Smooth muscle cell (in vitro differentiated cells): Measurements from ENCODE around the gene POT1. TPM values are rescaled to one million over a fixed set of nuclear protein-coding genes. Genes with fewer than 3 reads are reported as not detected.

ENCODE experiments used
- DNase-seq: peaks from one replicate; lab custom pipeline; 2025; ENCODE audit not compliant: unreplicated experiment; lab: John Stamatoyannopoulos, UW
- H2AFZ ChIP-seq: fragments of 200-600 bp; sonication (generic); 2 replicates; pipeline ENCODE4 v1.6.0; 2016; ENCODE audit warnings: antibody characterized with exemption, low read depth, mild to moderate bottlenecking
- H3F3A ChIP-seq: fragments of 200-600 bp; sonication (generic); 2 replicates; pipeline ENCODE4 v1.6.0; 2017; ENCODE audit warnings: antibody characterized with exemption, low read depth
- H3K27ac ChIP-seq: fragments of 200-600 bp; sonication (generic); 2 replicates; pipeline ENCODE4 v1.5.1; 2016; ENCODE audit warnings: low read depth, mild to moderate bottlenecking
- H3K27me3 ChIP-seq: fragments of 200-600 bp; sonication (generic); 2 replicates; pipeline ENCODE4 v1.6.1; 2016; ENCODE audit warnings: low read depth, mild to moderate bottlenecking
- H3K36me3 ChIP-seq: fragments of 200-600 bp; sonication (generic); 2 replicates; pipeline ENCODE4 v1.5.1; 2016; ENCODE audit warnings: low read depth
- H3K4me1 ChIP-seq: fragments of 200-600 bp; sonication (generic); 2 replicates; pipeline ENCODE4 v1.5.1; 2016; ENCODE audit warnings: low read depth
- H3K4me2 ChIP-seq: fragments of 200-600 bp; sonication (generic); 2 replicates; pipeline ENCODE4 v1.6.0; 2016; ENCODE audit warnings: mild to moderate bottlenecking
- H3K4me3 ChIP-seq: fragments of 200-600 bp; sonication (generic); 2 replicates; pipeline ENCODE4 v1.5.1; 2016; ENCODE audit warnings: mild to moderate bottlenecking
- H3K79me2 ChIP-seq: fragments of 200-600 bp; sonication (generic); 2 replicates; pipeline ENCODE4 v1.6.0; 2016; ENCODE audit warnings: low read depth, mild to moderate bottlenecking
- H3K9ac ChIP-seq: fragments of 200-600 bp; sonication (generic); 2 replicates; pipeline ENCODE4 v1.6.0; 2016; ENCODE audit warnings: low read depth
- H3K9me3 ChIP-seq: fragments of 200-600 bp; sonication (generic); replicated peaks from 2 replicates; pipeline ENCODE4 v1.5.1; 2016; ENCODE audit warnings: low read depth
- H4K20me1 ChIP-seq: fragments of 200-600 bp; sonication (generic); 2 replicates; pipeline ENCODE4 v1.6.0; 2016; ENCODE audit warnings: low read depth
- WGBS: methylation state at CpG from one replicate; pipeline ENCODE4 v1.1.7; 2016; ENCODE audit warnings: low lambda C conversion rate; 5-methylcytosine and 5-hydroxymethylcytosine counted together
- polyA plus RNA-seq: library from polyadenylated mRNA; unstranded; fragments of >200 nt; fragmentation: Nextera tagmentation; extraction: Ambion mirVana; gene quantifications from 2 replicates; pipeline ENCODE4 v1.2.1, GENCODE V29; 2016
- total RNA-seq: library from RNA; depleted of rRNA; stranded (reverse); fragments of >200 nt; gene quantifications from 2 replicates; pipeline ENCODE4 v1.2.3, GENCODE V29; 2014
- TF ChIP-seq, protein P1 (sequence below): fragments of 200-600 bp; sonication (generic); IDR thresholded peaks from 2 replicates; pipeline ENCODE4 v1.5.1; 2017; ENCODE audit warnings: borderline replicate concordance, mild to moderate bottlenecking, antibody characterized with exemption; ENCODE audit not compliant: insufficient read depth, poor library complexity, severe bottlenecking

Gene POT1
- total and polyA plus RNA-seq, 2 experiments from 2014 or later: 12.2 to 35.5 TPM

DNA sequence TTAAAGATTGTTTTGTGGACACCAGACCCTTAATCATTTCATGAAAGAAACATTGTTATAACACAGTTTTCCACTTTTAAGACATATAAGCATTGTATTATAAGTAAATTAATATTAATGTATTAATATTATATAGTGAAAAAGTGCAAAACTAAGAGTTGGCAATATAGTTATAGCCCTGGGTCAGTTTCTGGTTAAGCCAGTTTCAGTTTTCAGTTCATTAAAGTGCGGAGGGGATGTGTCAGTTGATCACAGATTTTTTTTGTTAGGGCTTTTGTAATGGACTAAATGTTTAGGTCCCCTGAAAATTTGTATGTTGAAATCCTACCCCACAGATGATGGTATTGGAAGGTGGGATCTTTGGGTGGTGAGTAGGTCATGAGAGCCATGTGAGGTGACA is 118.3 kb downstream of the POT1 start:
- Histone ChIP-seq H3K9ac (no peak overlapping the region), H2AFZ (no peak overlapping the region), H3K4me1 (peaks cover 7% of the 10 kb centered on the region), H3K4me3 (no peak overlapping the region), H3K36me3 (no peaks in the 10 kb centered on the region), H3K27ac (no peak overlapping the region), H3F3A (no peaks in the 10 kb centered on the region), H3K4me2 (no peak overlapping the region), H3K27me3 (no peaks in the 10 kb centered on the region), H3K9me3 (no peaks in the 10 kb centered on the region), H3K79me2 (no peaks in the 10 kb centered on the region), H4K20me1 (no peaks in the 10 kb centered on the region)
- 94% methylated on average over 1 of the region's 1 CpG for WGBS
- no peak for DNase-seq
- TF ChIP-seq, protein P1, sequence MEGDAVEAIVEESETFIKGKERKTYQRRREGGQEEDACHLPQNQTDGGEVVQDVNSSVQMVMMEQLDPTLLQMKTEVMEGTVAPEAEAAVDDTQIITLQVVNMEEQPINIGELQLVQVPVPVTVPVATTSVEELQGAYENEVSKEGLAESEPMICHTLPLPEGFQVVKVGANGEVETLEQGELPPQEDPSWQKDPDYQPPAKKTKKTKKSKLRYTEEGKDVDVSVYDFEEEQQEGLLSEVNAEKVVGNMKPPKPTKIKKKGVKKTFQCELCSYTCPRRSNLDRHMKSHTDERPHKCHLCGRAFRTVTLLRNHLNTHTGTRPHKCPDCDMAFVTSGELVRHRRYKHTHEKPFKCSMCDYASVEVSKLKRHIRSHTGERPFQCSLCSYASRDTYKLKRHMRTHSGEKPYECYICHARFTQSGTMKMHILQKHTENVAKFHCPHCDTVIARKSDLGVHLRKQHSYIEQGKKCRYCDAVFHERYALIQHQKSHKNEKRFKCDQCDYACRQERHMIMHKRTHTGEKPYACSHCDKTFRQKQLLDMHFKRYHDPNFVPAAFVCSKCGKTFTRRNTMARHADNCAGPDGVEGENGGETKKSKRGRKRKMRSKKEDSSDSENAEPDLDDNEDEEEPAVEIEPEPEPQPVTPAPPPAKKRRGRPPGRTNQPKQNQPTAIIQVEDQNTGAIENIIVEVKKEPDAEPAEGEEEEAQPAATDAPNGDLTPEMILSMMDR: no peak

GRCh38 chr7:124810605-124811004 is 119.0 kb downstream of the POT1 start:
- H3K79me2 ChIP-seq: no peaks in the 10 kb centered on the region
- no peak overlapping the region for H3K27ac ChIP-seq
- WGBS: 71% methylated on average over 3 of the region's 3 CpGs
- no peaks in the 10 kb centered on the region for H3F3A ChIP-seq
- H3K27me3 ChIP-seq: no peaks in the 10 kb centered on the region
- no peak overlapping the region for H3K4me3 ChIP-seq
- H3K4me2 ChIP-seq: no peak overlapping the region
- H4K20me1 ChIP-seq: no peaks in the 10 kb centered on the region
- H3K9ac ChIP-seq: no peak overlapping the region
- DNase-seq: no peak
- TF ChIP-seq, protein P1: no peak
- peaks cover 7% of the 10 kb centered on the region for H3K4me1 ChIP-seq
- no peak overlapping the region for H2AFZ ChIP-seq
- no peaks in the 10 kb centered on the region for H3K9me3 ChIP-seq
- H3K36me3 ChIP-seq: no peaks in the 10 kb centered on the region

- Histone ChIP-seq H3K4me3 (no peak overlapping the region), H3K79me2 (no peaks in the 10 kb centered on the region), H3K27ac (no peak overlapping the region), H3K9ac (no peak overlapping the region), H3K4me2 (no peak overlapping the region), H3K9me3 (no peaks in the 10 kb centered on the region), H3K4me1 (peaks cover 7% of the 10 kb centered on the region), H4K20me1 (no peaks in the 10 kb centered on the region), H3F3A (no peaks in the 10 kb centered on the region), H3K27me3 (no peaks in the 10 kb centered on the region), H3K36me3 (no peaks in the 10 kb centered on the region), H2AFZ (no peak overlapping the region)
- no peak for DNase-seq
- TF ChIP-seq, protein P1: no peak
- WGBS: 90% methylated on average over 5 of the region's 5 CpGs
Observed at GRCh38 chr7:124808206-124808605, 121.4 kb downstream of the POT1 start.

- Histone ChIP-seq H3F3A (no peaks in the 10 kb centered on the region), H3K4me3 (no peak overlapping the region), H4K20me1 (no peaks in the 10 kb centered on the region), H3K4me2 (no peak overlapping the region), H3K9me3 (no peaks in the 10 kb centered on the region), H3K79me2 (no peaks in the 10 kb centered on the region), H3K27ac (no peak overlapping the region), H3K4me1 (no peaks in the 10 kb centered on the region), H3K36me3 (no peaks in the 10 kb centered on the region), H2AFZ (no peak overlapping the region), H3K9ac (no peak overlapping the region), H3K27me3 (no peaks in the 10 kb centered on the region)
- WGBS: 74% methylated on average over 1 of the region's 1 CpG
- TF ChIP-seq, protein P1: no peak
- no peak for DNase-seq
Observed at GRCh38 chr7:124801330-124801895, 128.2 kb downstream of the POT1 start.
